ENCODE results near the gene SBNO1.

- TF ChIP-seq, protein P1, sequence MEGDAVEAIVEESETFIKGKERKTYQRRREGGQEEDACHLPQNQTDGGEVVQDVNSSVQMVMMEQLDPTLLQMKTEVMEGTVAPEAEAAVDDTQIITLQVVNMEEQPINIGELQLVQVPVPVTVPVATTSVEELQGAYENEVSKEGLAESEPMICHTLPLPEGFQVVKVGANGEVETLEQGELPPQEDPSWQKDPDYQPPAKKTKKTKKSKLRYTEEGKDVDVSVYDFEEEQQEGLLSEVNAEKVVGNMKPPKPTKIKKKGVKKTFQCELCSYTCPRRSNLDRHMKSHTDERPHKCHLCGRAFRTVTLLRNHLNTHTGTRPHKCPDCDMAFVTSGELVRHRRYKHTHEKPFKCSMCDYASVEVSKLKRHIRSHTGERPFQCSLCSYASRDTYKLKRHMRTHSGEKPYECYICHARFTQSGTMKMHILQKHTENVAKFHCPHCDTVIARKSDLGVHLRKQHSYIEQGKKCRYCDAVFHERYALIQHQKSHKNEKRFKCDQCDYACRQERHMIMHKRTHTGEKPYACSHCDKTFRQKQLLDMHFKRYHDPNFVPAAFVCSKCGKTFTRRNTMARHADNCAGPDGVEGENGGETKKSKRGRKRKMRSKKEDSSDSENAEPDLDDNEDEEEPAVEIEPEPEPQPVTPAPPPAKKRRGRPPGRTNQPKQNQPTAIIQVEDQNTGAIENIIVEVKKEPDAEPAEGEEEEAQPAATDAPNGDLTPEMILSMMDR (conservative IDR thresholded peaks at IDR 0.05; ENCODE audit: low read depth, low read length) = no peak
- no peak for TF ChIP-seq EZH2 (IDR thresholded peaks at IDR 0.05; ENCODE audit: borderline replicate concordance, low read depth, low read length, poor library complexity, severe bottlenecking)
These were observed 103.5 kb downstream of the SBNO1 start for GRCh38 chr12:123261196-123261595.

All from A673 (cell line).